ENCODE data around the gene SRD5A3. TPM values are rescaled to one million over a fixed set of nuclear protein-coding genes. Genes with fewer than 3 reads are reported as not detected.

Gene SRD5A3
- 6.5 to 13.3 TPM (median 11.0 TPM) in 5 replicates for total RNA-seq (2022; extraction: Qiagen RNA extraction; ENCODE audit: low read depth)

DNA sequence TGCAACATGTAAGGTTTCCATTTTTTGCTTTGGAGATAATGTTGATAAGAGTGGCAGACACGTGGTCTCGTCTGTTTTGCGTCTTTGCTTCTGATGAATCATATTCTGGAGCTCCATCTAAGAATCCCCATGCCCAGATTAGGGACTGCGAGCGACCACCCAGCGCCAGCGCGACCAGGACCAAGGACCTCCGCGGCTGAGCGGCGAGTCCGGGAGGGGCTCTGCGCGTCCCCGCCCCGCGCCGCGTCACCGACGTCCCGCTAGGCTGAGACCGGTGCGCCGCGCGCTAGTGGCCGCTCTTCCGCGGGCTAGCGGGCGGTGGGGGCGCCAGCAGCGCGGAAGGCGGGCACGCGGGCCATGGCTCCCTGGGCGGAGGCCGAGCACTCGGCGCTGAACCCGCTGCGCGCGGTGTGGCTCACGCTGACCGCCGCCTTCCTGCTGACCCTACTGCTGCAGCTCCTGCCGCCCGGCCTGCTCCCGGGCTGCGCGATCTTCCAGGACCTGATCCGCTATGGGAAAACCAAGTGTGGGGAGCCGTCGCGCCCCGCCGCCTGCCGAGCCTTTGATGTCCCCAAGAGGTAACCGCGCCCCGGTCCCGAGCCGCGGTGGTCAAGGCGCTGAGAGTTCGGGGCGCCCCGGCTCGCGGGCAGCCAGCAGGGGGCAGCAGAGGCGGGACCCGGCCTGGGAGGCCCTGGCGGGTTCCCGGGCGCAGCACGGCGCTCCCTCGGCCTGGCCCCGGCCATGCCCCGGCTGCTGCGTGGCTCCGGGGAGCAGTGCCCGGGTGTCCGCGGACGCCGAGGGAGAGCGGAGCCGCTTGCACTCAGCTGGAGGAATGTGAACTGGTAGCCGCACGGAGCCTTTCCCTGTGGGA is at the start of gene SRD5A3:
Gene SRD5A3 (plus strand): TSS at position 263 of the 871 bp plus-strand sequence. CDS start 95 bp downstream, at position 358.

DNA sequence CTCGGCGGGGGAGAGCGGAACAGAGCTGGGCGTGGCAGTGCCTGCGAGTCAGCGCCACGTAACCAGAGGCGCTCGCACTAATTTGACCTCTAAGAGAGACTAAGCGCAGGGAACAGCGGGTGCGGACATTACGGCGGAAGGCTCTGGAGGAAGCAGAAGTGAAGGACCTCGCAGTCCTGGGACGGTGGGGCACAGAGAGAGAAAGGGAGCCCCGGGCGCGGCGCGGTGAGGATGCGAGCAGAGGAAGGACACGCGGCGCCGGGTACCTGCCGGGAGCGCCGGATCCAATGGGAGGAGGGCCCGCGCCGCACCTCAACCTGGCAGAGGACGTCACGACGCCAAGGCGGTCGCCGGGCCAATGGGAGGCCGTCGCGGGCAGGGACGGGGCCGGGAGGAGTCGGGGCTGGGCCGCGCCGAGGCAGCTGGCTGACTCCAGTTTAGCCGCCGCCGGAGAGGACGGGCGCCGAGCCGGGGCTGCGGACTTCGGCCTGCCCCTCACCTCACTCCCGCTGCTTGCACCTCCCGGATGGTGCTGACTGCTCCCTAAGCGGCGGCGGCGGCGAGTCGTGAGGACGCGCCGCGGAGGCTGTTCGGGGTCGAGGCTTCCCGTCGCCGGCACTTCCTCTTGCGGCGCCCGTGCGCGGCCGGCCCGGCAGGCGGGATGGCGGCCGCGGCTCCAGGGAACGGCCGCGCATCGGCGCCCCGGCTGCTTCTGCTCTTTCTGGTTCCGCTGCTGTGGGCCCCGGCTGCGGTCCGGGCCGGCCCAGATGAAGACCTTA is 49.7 kb downstream of the SRD5A3 start, which contains the start of gene TMEM165:
Gene TMEM165 (plus strand): TSS at position 429 of the 779 bp plus-strand sequence. CDS start 233 bp downstream, at position 662.

Other genes with a start within 250 kb of the SRD5A3 start
- 0.07 to 0.17 TPM (median 0.10 TPM) in 5 replicates for gene KDR, start 220.6 kb upstream of the SRD5A3 start, total RNA-seq (2022; extraction: Qiagen RNA extraction; ENCODE audit: low read depth)
- 47.3 to 65.8 TPM (median 57.8 TPM) in 5 replicates for gene TMEM165, start 49.7 kb downstream of the SRD5A3 start, total RNA-seq (2022; extraction: Qiagen RNA extraction; ENCODE audit: low read depth)
- 2.9 to 6.1 TPM (median 4.8 TPM) in 5 replicates for gene CLOCK, start 200.7 kb downstream of the SRD5A3 start, total RNA-seq (2022; extraction: Qiagen RNA extraction; ENCODE audit: low read depth)
- not detected in 5 replicates for gene PDCL2, start 246.0 kb downstream of the SRD5A3 start, total RNA-seq (2022; extraction: Qiagen RNA extraction; ENCODE audit: low read depth)